ENCODE data around the gene SERPINA12.

Gene SERPINA12

DNA sequence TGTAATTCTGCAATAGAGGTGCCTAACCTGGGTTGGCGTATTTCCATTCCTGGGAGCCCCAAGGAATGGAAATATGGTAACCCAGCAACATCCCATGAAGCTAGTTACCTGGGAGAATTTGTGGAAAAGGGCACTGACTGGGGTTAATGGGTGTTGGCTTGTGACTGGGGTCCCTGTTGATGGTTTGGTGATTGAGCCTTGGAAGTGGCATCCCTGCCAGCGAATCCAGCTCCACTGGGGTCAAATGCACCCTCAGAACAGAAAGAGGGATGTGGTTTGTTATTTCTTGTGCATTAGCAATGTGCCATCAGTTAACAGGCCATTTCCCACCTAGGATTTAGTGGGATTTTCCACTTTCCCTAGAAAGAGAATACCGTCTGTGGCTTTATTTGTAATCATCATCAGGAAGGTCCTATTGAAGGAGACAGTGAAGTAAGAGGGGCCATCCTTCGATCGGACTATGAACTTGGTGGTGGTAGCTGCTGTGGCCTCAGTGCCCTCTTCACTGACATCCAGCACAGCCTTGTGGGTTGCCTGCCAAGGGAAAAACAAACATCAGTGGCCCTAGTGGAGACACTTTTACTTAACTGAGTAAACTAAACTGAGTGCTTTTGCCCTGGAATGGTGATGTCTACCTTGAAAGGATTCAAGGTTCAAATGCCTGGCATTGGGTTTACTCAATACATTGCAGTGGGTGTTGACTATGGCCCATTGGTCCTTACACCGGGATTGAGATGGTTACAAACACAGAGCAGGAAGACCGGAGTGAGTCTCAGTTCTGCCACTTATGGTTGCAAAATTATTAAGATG is 46.3 kb downstream of the SERPINA12 start:
- no peak for DNase-seq

DNA sequence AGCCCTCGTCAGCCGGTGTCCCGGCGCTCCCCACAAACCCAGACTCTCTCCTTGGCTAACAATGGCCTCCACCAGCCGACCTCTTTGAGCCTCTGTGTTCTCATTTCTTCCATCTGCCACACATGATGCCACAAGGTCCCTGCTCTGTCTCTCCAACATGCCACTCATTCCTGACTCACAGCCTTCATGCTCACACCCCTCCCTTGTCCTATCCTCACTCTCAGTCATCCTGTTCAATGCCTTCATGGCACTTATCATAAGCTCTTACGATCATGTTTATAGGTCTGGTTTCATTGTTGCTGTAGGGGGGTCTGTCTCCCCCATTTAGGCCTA is 47.1 kb downstream of the SERPINA12 start:
- DNase-seq = no peak

- DNase-seq = no peak
Observed at GRCh38 chr14:94461526-94462218, 47.6 kb downstream of the SERPINA12 start.

GRCh38 chr14:94460631-94461416 is 48.4 kb downstream of the SERPINA12 start:
- no peak for DNase-seq

DNA sequence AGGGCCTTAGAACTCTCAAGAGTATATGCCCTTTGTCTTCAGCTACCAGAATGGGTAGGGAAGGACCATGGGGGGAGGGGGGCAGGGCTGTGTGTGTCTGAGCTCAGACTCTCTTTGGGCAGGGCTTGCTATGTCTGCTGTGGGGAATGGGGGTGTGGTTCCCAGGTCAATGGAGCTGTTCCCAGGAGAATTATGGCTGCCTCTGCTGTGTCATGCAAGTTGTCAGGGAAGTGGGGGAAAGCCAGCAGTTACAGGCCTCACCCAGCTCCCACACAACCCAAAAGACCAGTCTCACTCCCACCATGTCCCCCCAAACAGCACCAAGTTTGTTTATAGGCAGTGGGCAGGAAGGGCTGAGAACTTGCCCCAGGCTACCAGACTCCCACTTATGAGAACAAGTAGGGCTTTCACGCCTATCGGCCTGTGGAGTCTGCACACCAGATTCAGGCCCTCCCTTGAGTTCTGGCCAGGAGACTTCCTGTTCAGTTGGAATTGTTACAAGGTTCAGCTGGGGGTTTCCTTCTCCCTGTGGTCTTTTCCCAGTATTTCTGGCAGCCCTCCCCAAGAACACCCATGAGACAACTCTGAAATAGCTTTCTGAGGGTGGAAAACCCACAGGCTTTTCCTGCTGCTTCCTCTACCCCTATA is 50.6 kb downstream of the SERPINA12 start:
- DNase-seq = no peak

DNA sequence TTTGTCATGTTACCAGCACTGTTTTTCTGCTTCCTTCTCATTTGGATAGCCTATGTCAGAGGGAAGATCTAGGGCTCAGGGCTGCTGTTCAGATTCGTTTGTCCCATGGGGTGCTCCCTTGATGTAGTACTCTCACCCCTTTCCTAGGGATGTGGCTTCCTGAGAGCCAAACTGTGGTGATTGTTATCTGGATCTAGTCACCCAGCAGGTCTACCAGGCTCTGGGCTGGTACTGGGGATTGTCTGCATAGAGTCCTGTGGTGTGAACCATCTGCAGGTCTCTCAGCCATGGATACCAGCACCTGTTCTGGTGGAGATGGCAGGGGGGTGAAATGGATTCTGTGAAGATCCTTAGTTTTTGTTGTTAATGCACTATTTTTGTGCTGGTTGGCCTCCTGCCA is 51.2 kb downstream of the SERPINA12 start:
- no peak for DNase-seq

DNA sequence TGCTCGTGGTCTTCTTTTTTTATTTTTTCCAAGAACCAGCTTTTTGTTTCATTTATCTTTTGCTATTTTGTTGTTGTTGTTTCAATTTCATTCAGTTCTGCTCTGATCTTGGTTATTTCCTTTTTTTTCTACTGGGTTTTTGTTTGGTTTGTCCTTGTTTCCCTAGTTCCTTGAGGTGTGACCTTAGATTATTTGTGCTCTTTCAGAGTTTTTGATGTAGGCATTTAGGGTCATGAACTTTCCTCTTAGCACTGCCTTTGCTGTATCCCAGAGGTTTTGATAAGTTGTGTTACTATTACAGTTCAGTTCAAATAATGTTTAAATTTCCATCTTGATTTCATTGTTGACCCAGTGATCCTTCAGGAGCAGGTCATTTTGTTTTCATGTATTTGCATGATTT is 53.3 kb downstream of the SERPINA12 start:
- DNase-seq = no peak

DNA sequence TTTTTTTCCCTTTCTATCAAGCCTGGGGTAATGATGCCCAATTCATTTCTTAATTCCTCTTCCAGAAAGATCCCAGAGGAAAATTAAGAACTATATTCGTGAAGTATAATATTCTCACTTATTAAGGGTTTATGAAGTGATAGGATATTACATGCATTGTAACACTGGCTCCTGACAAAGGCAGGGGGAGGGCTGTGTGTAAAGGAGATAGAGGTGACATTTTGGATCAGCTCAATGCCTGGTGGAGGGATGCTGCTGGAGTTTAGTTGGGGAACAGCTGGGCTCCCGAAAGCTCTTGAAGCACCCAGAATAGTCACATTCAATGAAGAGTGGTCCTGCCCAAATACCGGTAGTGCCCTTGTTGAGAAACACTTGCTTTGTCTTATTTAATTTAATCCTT is 57.4 kb downstream of the SERPINA12 start:
- no peak for DNase-seq

DNA sequence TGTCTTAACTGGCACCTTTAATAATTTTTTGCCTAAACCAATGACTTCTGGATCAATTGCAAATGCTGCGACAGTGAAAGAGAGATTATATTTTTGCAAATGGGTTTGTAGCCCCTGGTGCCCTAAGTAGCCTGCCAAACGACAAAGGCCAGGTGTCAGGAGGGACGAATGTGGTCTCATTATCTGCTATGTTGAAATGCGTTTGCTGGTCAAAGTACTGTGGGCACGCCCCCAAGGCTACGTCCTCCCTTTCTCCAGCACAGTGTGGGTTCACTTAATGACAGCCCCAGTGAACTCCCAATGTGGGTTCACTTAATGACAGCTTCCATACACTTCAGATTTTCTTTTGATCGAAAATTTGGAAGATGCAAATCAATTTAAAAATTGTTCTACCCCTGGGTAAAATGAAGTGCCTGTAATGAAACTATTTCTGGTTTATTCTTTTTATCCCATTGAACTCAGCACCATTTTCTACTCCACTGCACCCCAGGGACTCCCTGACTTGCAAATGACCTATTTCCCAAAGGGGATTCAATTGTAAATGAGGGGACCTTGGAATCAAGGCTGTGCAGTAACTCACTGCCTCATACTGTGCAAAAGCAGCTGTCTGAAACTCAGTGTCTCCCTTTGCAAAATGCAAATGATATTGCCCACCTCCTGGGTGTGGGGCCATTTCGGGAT is 58.0 kb downstream of the SERPINA12 start:
- DNase-seq = no peak

- no peak for DNase-seq
Observed at GRCh38 chr14:94450722-94451090, 58.6 kb downstream of the SERPINA12 start.

DNA sequence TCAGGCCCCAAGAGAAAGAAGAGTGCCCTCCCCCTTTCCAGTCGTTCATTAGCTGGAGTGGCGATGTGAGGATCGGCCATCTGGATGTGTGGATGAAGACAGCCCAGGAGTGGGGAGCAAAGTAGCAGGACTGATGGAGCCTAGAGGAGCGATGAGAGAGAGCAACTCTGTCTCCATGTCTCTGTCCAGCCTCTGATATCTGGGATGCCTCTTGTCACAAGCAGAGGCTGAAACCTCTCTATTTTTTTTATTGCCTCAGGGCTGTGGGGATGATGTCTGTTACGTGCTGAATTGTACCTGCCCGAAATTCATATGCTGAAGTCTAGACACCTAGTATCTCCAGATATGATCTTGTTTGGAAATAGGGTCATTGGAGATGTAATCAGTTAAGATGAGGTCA is 59.3 kb downstream of the SERPINA12 start:
- no peak for DNase-seq

- DNase-seq = no peak
Observed at GRCh38 chr14:94448071-94448808, 61.0 kb downstream of the SERPINA12 start.

- no peak for DNase-seq
Observed at GRCh38 chr14:94447206-94447605, 62.1 kb downstream of the SERPINA12 start.

GRCh38 chr14:94446126-94446525 is 63.1 kb downstream of the SERPINA12 start:
- DNase-seq = no peak

GRCh38 chr14:94445003-94445402 is 64.3 kb downstream of the SERPINA12 start:
- no peak for DNase-seq

GRCh38 chr14:94441531-94442205 is 67.6 kb downstream of the SERPINA12 start:
- DNase-seq = no peak

DNA sequence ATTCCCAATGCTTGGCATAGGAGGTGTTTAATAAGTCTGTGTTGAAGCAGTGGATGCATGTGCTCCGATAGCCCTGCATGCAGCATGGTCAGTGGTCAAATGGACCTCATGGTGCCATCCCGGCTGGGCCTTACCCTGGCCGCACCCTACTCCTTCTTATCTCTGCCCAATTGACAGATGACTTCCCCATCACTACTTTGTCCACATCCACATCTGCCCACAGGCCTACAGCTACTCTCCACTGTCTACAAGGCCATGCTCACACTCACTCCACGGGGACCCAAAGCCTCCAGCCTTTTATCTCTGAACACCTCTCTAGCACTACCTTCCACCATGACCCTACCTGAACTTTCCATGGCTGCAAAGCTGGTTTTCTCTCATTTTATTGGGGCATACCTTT is 68.1 kb downstream of the SERPINA12 start:
- no peak for DNase-seq

GRCh38 chr14:94439453-94440057 is 69.7 kb downstream of the SERPINA12 start:
- no peak for DNase-seq

Data from activated CD4-positive, CD25-positive, alpha-beta regulatory T cell treated with anti-CD3 and anti-CD28 coated beads, Interleukin-2, amount 50 U/mL, for 72 hours (primary cell).